Activated T-cell treated with anti-CD3 and anti-CD28 coated beads for 4 hours (primary cell): ENCODE measurements around the gene ARVCF.

Experiments used
- DNase-seq: peaks from one replicate; pipeline ENCODE4 v3.0.0-alpha.2; 2020

Gene ARVCF

GRCh38 chr22:20053407-20054033 lies 36.9 kb upstream of the ARVCF start:
- no peak for DNase-seq

- DNase-seq: no peak
Measured at GRCh38 chr22:20052309-20053259, 36.0 kb upstream of the ARVCF start.

DNA sequence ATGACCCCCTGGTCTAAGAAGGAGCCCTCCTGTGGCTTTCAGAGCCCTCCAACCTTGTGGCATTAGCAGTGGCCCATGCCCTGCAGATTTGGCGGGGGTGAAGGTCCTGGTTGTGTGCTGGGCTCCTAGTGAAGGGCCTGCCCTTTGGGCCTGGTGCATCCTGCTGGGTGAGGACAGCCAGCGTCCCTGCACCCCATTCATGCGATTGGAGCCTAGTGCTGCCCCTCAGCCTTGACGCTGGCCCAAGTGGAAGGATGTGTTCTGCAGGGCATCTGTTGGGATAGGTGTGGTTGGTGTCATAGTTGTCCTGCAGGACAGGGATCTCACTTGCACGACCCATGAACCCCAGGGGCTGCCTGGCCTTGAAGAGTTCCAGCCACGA lies 35.3 kb upstream of the ARVCF start:
- DNase-seq: no peak

DNA sequence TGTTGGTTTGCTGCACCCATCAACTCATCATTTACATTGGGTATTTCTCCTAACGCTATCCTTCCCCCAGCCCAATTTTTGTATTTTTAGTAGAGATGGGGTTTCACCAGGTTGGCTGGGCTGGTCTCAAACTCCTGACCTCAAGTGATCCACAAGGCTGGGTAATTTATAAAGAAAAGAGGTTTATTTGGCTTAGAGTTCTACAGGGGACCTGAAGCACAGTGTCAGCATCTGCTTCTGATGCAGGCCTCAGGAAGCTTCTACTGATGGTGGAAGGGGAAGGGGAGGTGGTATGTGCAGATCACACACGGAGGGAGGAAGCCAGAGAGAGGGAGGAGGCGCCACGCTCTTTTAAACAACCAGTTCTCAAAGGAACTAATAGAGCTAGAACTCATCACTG lies 30.1 kb upstream of the ARVCF start:
- no peak for DNase-seq

DNA sequence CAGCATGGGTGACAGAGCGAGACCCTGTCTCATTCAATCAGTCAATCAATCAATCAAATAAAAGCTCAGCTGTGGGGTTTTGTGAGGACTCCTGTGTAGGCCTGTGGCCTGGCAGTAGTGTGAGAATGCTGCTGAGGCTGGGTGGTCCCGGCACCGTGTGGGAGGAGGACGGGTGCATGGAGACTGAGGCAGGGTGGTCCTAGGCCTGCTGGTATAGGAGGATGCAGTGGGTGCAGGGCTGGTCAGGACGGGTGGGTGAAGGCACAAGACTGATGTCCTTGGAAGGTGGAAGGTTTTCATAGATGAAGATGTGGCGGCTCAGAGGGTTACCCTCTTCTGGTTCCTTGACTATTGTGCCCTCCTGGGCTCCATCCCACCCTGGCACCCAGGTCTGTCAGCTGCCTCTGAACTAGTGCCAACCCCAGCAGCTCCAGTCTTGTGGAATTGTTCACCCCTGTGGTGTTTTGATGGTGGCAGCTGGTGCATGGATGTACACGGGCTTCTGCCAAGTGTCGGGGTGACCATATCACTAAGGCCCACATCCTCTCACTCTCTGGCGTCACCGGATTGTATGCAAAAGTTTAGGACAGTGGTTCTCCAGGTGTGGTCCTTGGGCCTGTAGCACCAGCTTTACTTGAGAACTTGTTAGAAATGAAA lies 28.0 kb upstream of the ARVCF start:
- no peak for DNase-seq

DNA sequence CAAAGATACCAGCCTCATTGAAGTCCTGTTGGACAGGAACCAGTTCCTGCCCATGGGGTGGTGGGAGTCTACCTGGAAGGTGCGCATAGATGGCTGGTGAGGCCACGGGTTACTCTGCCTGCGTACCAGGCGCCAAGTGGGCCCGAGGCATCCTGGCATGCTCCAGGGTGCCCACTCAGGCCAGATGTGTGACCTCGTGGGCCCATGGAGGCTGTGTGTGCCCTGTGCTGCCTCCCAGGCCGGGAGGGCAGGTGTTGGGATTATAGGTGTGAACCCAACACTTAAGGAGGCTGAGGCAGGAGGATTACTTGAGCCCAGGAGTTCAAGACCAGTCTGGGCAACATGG lies 27.3 kb upstream of the ARVCF start:
- DNase-seq: no peak

- no peak for DNase-seq
Measured at GRCh38 chr22:20043057-20043996, 26.7 kb upstream of the ARVCF start.

DNA sequence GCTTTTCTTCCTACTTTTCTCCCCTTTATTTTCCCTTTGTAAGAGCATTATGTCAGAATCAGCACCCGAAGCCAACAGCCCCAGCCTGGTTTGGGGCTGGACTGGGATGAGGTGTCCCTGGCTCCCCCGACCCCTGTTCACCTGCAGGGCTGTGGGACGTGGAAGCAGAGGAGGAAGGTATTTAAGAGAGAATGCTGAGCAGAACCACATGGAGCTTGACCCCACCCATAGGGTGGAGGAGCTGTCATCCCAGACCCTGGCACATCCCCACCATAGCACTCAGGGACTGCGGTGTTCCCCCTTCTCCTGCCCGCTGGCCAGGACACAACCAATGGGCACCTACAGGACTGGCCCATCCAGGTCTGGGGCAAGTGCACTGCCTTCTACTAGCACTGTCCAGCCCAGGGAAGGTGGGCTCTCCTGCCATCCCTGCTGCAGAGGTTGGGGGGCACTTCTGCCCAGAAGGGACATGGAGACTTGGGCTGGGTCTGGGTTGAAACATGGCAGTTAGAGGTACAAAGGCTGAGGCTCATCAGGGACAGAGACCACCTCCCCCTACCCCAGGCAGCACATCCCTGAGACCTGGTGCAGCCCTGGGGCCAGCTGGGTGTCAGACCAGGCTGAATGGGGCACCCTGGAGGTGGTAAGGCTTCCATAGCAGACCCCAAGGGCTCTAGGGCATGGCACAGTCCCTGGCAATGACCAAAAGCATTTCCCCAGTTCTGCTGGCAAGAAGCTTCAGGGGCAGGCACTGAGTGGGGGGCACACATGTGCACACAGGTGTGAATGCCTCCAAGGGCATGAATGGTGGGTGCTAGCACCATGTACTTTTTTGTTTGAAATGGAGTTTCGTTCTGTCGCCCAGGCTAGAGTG lies 23.9 kb upstream of the ARVCF start:
- no peak for DNase-seq

DNA sequence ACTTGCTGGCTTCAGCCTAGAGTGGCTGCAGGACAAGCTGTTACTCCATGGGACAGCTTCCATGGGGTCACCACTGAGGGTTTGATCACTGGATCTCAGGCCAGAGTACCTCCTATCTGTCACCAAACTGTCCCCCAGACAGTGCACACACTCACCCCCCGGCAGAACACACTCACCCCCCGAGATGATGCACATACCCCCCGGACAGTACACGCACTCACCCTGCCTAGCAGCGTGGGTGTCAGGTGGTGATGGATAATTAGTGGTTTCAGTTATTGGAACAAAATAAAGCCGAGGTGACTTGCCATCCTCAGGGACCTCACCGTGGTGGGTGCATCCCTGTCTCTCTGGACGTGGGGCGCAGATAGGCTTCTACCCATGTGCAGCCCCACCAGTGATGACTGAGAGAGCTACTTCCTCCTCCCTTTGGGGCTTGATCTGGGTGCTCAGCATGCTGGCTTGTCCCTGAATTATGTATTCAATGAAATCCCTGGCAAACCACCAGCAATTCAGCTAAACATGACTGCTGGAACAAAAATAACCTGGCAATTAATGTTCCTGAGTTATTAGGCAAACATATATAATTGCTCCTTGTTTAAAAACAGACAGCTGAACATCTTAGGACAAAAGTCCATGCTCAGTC lies 23.2 kb upstream of the ARVCF start:
- no peak for DNase-seq

GRCh38 chr22:20038574-20038973 lies 22.0 kb upstream of the ARVCF start:
- no peak for DNase-seq

- no peak for DNase-seq
Measured at GRCh38 chr22:20037419-20037818, 20.8 kb upstream of the ARVCF start.

- no peak for DNase-seq
Measured at GRCh38 chr22:20036535-20037392, 20.1 kb upstream of the ARVCF start.

DNA sequence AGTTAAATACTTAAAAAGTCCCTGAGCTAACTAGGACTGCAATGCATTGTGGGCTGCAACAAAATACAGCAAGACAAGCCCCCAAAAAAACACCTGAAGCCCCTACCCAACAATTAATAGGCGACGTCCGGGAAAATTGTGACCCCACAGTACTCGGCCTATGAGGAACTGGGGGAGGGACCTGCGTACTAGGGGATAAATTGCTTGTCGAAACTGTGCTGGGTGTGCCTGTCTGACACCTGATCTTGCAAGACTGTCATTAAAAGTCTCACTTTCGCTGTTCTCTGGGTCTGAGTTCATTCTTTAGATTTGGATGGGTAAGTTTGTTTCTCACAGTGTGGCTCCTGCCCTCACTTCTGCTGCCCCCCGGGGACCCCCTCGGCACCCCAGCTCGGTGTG lies 19.5 kb upstream of the ARVCF start:
- no peak for DNase-seq

GRCh38 chr22:20035375-20036083 lies 18.9 kb upstream of the ARVCF start:
- no peak for DNase-seq

GRCh38 chr22:20034143-20034542 lies 17.5 kb upstream of the ARVCF start:
- no peak for DNase-seq

GRCh38 chr22:20033045-20033706 lies 16.6 kb upstream of the ARVCF start:
- DNase-seq: no peak

DNA sequence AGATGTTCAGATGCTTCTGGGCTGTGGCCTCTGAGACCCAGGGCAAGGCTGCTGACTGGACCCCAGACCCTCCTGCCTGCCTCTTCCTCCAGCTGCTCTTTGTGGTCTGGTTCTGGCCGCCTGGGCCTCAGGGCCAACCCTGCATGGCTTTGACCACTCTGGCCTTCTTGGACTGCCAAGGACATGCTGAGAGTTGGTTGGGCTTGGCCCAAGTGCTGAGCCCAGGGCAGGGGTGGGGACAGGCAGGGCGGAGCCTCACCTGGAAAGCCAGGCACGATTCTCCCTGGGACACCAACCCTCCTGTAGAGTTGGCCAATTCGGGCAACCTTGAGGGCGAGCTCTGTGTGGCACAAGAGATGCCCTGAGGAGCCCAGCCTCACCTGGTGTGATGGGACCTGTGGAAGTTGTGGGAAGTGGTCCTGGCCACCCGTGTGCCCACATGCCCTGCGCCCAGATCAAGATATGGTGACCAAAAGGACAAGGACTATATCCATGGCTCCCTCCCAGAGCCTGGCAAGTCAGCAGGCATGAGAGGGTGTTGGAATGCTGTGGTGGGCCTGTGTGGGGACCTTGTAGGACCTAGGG lies 15.9 kb upstream of the ARVCF start:
- DNase-seq: no peak

GRCh38 chr22:20031732-20032406 lies 15.2 kb upstream of the ARVCF start:
- DNase-seq: no peak
